HCT116 (cell line): ENCODE data around the gene POU2F3.

ENCODE experiments used
- CTCF ChIP-seq, 3 experiments: fragments of 200-600 bp in 1 of 3; sonication (generic) in 1 of 3; IDR thresholded peaks in 2 of 3; conservative IDR thresholded peaks in 1 of 3; 2 replicates each; pipeline ENCODE4 v1.5.1; 2012 to 2017; ENCODE audit warnings: low read depth in 2 of 3, low read length in 2 of 3, antibody characterized with exemption in 1 of 3, borderline replicate concordance in 1 of 3, control low read depth in 1 of 3, mild to moderate bottlenecking in 1 of 3, mixed read lengths in 1 of 3, mixed run types in 1 of 3, moderate library complexity in 1 of 3; ENCODE audit not compliant: insufficient read depth in 1 of 3
- JUND ChIP-seq: IDR thresholded peaks from 2 replicates; pipeline ENCODE4 v1.6.1; 2012
- POLR2A ChIP-seq: IDR thresholded peaks from 2 replicates; pipeline ENCODE4 v1.7.0; 2011; ENCODE audit warnings: borderline replicate concordance; ENCODE audit not compliant: insufficient read depth, insufficient read length; ENCODE audit errors: extremely low read depth
- POLR2AphosphoS5 ChIP-seq: IDR thresholded peaks from 2 replicates; pipeline ENCODE4 v1.6.1; 2011; ENCODE audit warnings: mild to moderate bottlenecking, low read depth, low read length, moderate library complexity
- YY1 ChIP-seq: IDR thresholded peaks from 2 replicates; pipeline ENCODE4 v1.6.1; 2011; ENCODE audit warnings: low read length, low read depth, moderate library complexity, mild to moderate bottlenecking; ENCODE audit not compliant: insufficient replicate concordance; ENCODE audit errors: extremely low read depth

DNA sequence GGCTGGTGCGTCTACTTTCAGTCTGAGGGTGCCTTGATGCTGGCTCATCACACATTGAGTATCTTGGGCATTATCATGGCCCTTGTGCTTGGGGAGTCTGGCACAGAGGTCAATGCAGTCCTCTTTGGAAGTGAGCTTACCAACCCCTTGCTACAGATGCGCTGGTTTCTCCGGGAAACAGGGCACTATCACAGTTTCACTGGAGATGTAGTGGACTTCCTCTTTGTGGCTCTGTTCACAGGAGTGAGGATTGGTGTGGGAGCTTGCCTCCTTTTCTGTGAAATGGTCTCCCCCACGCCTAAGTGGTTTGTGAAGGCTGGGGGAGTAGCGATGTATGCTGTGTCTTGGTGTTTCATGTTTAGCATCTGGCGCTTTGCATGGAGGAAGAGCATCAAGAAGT lies 90.1 kb downstream of the POU2F3 start:
- TF ChIP-seq CTCF (IDR thresholded peaks at IDR 0.05 in 2 of 3, conservative IDR thresholded peaks at IDR 0.05 in 1 of 3; ENCODE audit: borderline replicate concordance in 1 of 3, insufficient read depth in 1 of 3, low read depth in 2 of 3, low read length in 2 of 3) (no peak), POLR2A (no peak), POLR2AphosphoS5 (no peak), JUND (no peak), YY1 (no peak)
